Measurements from ENCODE around the gene KCNN4. TPM values are rescaled to one million over a fixed set of nuclear protein-coding genes. Genes with fewer than 3 reads are reported as not detected.

The KCNN4 gene
- total and polyA plus RNA-seq, 10 of the 15 experiments (the other 5 are each of a cell fraction or from before 2014, with no cell fraction given), result 1.4 to 112 (median 77.9) TPM

DNA sequence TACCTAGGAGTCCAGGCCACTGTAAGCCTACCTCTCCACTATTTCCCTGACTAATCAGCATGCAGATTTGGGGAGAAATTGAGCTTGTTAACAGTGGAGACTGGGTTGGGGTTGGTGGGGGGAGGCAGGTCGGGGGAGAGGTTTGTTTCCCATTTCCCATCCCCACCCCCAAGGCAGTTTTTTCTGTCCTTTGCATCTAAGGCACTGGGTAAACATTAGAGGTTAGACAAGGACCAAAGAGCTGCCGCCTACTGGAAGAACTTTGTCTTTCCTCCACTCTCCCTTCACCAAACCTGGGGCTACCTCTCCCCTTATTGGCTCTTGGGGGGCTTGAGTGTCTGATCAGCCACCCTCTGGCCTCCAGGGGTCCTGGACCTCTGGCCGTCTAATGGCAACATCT is 953 bp downstream of the KCNN4 start (continued):
- TF ChIP-seq, protein P1, sequence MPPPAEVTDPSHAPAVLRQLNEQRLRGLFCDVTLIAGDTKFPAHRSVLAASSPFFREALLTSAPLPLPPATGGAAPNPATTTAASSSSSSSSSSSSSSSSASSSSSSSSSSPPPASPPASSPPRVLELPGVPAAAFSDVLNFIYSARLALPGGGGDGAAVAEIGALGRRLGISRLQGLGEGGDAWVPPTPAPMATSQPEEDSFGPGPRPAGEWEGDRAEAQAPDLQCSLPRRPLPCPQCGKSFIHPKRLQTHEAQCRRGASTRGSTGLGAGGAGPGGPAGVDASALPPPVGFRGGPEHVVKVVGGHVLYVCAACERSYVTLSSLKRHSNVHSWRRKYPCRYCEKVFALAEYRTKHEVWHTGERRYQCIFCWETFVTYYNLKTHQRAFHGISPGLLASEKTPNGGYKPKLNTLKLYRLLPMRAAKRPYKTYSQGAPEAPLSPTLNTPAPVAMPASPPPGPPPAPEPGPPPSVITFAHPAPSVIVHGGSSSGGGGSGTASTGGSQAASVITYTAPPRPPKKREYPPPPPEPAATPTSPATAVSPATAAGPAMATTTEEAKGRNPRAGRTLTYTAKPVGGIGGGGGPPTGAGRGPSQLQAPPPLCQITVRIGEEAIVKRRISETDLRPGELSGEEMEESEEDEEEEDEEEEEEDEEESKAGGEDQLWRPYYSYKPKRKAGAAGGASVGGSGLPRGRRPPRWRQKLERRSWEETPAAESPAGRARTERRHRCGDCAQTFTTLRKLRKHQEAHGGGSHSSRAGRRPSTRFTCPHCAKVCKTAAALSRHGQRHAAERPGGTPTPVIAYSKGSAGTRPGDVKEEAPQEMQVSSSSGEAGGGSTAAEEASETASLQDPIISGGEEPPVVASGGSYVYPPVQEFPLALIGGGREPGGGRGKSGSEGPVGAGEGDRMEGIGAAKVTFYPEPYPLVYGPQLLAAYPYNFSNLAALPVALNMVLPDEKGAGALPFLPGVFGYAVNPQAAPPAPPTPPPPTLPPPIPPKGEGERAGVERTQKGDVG (CRISPR knock-in tag; IDR thresholded peaks at IDR 0.05), result no peak
- TF ChIP-seq NBN (IDR thresholded peaks at IDR 0.05) (0 out of 2 replicates have a peak, but pooled peaks have one; percentile 20), RB1 (IDR thresholded peaks at IDR 0.05; ENCODE audit: borderline replicate concordance) (no peak), MYC (IDR thresholded peaks at IDR 0.05; ENCODE audit: insufficient read depth, insufficient read length, insufficient replicate concordance, low read length, severe bottlenecking) (no peak), FOS (IDR thresholded peaks at IDR 0.05; ENCODE audit: borderline replicate concordance, extremely low read depth, insufficient read length) (no peak), SIN3A (IDR thresholded peaks at IDR 0.05; ENCODE audit: low read depth, low read length) (no peak), ETV6 (conservative IDR thresholded peaks at IDR 0.05 in 1 of 2, IDR thresholded peaks at IDR 0.05 in 1 of 2; ENCODE audit: borderline replicate concordance in 1 of 2, low read depth in 1 of 2) (no peak), CBX5 (IDR thresholded peaks at IDR 0.05; ENCODE audit: low read depth) (no peak), NFXL1 (IDR thresholded peaks at IDR 0.05; ENCODE audit: borderline replicate concordance) (0 out of 2 replicates have a peak, but pooled peaks have one; percentile 40), RAD21 (IDR thresholded peaks at IDR 0.05; ENCODE audit: insufficient read depth, low read depth, low read length) (peak; percentile 38), DPF2 (IDR thresholded peaks at IDR 0.05) (no peak; the same call in 1 of the 2 replicates), RUNX3 (IDR thresholded peaks at IDR 0.05; ENCODE audit: low read length) (peak; percentile 44), SMARCA5 (IDR thresholded peaks at IDR 0.05) (peak; percentile 71), MXI1 (IDR thresholded peaks at IDR 0.05; ENCODE audit: low read depth, low read length) (0 out of 2 replicates have a peak, but pooled peaks have one; percentile 6)
- TF ChIP-seq, protein P2, sequence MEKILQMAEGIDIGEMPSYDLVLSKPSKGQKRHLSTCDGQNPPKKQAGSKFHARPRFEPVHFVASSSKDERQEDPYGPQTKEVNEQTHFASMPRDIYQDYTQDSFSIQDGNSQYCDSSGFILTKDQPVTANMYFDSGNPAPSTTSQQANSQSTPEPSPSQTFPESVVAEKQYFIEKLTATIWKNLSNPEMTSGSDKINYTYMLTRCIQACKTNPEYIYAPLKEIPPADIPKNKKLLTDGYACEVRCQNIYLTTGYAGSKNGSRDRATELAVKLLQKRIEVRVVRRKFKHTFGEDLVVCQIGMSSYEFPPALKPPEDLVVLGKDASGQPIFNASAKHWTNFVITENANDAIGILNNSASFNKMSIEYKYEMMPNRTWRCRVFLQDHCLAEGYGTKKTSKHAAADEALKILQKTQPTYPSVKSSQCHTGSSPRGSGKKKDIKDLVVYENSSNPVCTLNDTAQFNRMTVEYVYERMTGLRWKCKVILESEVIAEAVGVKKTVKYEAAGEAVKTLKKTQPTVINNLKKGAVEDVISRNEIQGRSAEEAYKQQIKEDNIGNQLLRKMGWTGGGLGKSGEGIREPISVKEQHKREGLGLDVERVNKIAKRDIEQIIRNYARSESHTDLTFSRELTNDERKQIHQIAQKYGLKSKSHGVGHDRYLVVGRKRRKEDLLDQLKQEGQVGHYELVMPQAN (conservative IDR thresholded peaks at IDR 0.05), result 0 out of 2 replicates have a peak, but pooled peaks have one; percentile 33
- TF ChIP-seq, protein P3, sequence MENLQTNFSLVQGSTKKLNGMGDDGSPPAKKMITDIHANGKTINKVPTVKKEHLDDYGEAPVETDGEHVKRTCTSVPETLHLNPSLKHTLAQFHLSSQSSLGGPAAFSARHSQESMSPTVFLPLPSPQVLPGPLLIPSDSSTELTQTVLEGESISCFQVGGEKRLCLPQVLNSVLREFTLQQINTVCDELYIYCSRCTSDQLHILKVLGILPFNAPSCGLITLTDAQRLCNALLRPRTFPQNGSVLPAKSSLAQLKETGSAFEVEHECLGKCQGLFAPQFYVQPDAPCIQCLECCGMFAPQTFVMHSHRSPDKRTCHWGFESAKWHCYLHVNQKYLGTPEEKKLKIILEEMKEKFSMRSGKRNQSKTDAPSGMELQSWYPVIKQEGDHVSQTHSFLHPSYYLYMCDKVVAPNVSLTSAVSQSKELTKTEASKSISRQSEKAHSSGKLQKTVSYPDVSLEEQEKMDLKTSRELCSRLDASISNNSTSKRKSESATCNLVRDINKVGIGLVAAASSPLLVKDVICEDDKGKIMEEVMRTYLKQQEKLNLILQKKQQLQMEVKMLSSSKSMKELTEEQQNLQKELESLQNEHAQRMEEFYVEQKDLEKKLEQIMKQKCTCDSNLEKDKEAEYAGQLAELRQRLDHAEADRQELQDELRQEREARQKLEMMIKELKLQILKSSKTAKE (IDR thresholded peaks at IDR 0.05; ENCODE audit: low read depth, poor library complexity, severe bottlenecking), result peak; percentile 34
- TF ChIP-seq, protein P4, sequence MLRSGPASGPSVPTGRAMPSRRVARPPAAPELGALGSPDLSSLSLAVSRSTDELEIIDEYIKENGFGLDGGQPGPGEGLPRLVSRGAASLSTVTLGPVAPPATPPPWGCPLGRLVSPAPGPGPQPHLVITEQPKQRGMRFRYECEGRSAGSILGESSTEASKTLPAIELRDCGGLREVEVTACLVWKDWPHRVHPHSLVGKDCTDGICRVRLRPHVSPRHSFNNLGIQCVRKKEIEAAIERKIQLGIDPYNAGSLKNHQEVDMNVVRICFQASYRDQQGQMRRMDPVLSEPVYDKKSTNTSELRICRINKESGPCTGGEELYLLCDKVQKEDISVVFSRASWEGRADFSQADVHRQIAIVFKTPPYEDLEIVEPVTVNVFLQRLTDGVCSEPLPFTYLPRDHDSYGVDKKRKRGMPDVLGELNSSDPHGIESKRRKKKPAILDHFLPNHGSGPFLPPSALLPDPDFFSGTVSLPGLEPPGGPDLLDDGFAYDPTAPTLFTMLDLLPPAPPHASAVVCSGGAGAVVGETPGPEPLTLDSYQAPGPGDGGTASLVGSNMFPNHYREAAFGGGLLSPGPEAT (IDR thresholded peaks at IDR 0.05; ENCODE audit: low read depth), result 0 out of 2 replicates have a peak, but pooled peaks have one; percentile 25
- TF ChIP-seq, protein P5, sequence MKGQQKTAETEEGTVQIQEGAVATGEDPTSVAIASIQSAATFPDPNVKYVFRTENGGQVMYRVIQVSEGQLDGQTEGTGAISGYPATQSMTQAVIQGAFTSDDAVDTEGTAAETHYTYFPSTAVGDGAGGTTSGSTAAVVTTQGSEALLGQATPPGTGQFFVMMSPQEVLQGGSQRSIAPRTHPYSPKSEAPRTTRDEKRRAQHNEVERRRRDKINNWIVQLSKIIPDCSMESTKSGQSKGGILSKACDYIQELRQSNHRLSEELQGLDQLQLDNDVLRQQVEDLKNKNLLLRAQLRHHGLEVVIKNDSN (IDR thresholded peaks at IDR 0.05; ENCODE audit: borderline replicate concordance, extremely low read length, insufficient read depth, low read depth, low read length), result no peak
